ENCODE data around the gene ENTPD8. TPM values are rescaled to one million over a fixed set of nuclear protein-coding genes. Genes with fewer than 3 reads are reported as not detected.
"Not testable (repeated sequence)": the region's sequence is repeated elsewhere in the genome, so short reads cannot be mapped to it uniquely, and the experiment has no call there.

Gene ENTPD8
- total RNA-seq, 1 donor from 2014 or later = not detected

DNA sequence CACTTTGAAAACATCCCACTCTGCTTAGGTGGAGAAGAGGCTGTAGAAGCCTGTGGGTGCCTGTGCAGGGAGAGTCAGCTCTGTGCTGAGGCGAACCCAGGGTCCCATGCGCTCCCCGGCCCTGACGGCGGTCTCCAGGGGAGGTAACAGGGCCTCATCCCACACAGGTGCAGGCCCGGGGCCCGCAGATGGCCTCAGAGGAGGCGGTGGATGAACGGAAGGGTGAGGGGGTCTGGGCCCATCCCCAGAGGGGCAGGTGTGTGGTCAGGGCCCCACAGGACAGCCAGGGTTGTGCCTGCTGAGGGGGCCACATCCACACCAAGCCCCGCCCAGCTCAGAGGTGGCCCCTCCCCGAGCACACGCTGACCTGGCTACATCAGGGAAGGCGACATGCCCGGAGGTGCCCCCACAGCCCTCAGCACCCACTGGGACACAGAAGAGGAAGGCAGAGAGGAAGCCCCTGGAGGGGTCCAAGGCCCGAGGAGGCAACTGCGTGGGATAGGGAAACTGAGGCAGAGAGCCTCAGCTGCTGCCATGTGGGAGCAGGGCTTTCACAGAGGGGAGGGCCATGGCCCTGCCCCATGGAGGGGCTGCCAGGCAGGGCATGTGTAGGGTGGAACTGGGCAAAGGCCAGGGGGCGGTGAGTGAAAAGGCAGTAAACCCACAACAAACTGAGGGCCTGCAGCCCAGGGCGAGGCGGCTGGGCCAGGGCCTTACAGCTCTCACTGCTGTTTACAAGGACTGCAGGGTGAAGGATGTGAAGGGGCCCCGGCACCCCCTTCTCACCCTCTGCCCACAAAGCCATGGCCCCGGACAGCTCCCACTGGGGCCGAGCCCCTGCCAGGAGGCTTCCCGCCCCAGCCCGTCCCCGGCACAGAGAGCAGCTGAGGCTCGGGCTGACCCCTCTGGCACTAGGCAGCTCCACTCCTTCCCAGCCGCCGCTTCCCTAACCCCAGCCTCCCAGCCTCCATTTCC, 47.7 kb downstream of the ENTPD8 start:
- H3K9me3 Mint-ChIP-seq = no peaks in the 10 kb centered on the region
- intact Hi-C loops (cut with micrococcal nuclease) = no loop called here
- H3K36me3 Mint-ChIP-seq (ENCODE audit: low read depth) = no peaks in the 10 kb centered on the region
- no peak for DNase-seq
- no peaks in the 10 kb centered on the region for H3K27me3 Mint-ChIP-seq
- no peak overlapping the region for H3K27ac Mint-ChIP-seq
- H3K4me3 Mint-ChIP-seq = no peak overlapping the region
- peaks cover 8% of the 10 kb centered on the region for H3K4me1 Mint-ChIP-seq

DNA sequence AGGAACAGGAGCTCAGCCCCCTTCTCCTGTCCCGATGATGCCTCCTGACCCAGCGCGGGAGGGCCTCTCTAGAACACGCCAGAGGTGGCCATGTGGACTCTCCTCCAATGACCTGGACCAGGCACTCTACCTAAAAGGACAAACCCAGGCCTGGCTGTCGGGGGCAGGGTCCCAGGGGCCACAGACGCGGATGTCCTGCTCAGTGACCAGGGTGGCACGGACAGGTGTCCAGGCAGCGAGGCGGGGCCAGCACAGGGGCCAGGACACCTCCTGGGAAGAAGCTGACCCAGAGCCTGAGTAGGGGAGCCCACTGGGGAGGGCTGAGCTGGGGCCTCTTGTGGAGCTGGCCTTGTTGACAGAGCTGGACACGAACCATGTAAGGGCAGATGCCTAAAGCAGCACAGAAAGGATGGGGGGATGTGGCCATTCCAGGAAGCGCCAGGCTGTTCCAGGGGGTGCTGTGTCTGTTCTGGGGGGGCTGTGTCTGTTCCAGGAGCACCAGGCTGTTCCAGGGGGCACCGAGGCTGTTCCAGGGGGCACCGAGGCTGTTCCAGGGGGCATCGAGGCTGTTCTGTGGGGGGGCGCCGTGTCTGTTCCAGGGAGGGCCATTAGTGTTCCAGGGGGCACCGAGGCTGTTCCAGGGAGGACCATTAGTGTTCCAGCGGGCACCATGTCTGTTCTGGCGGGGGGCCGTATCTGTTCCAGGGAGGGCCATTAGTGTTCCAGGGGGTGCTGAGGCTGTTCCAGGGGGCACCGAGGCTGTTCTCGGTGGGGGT, 48.7 kb downstream of the ENTPD8 start:
- no peak overlapping the region for H3K27ac Mint-ChIP-seq
- H3K36me3 Mint-ChIP-seq (ENCODE audit: low read depth) = no peaks in the 10 kb centered on the region
- no peak overlapping the region for H3K4me3 Mint-ChIP-seq
- no peak for DNase-seq
- H3K9me3 Mint-ChIP-seq = no peaks in the 10 kb centered on the region
- H3K4me1 Mint-ChIP-seq = peaks cover 2% of the 10 kb centered on the region
- intact Hi-C loops (cut with micrococcal nuclease) = no loop called here
- no peaks in the 10 kb centered on the region for H3K27me3 Mint-ChIP-seq

- no peak for DNase-seq
- no peaks in the 10 kb centered on the region for H3K9me3 Mint-ChIP-seq
- no peaks in the 10 kb centered on the region for H3K27me3 Mint-ChIP-seq
- no peak overlapping the region for H3K4me3 Mint-ChIP-seq
- intact Hi-C loops (cut with micrococcal nuclease) = no loop called here
- H3K27ac Mint-ChIP-seq = no peak overlapping the region
- no peaks in the 10 kb centered on the region for H3K4me1 Mint-ChIP-seq
- H3K36me3 Mint-ChIP-seq (ENCODE audit: low read depth) = no peaks in the 10 kb centered on the region
Observed at GRCh38 chr9:137391411-137391754, 49.8 kb downstream of the ENTPD8 start.

- no peak overlapping the region for H3K4me3 Mint-ChIP-seq
- no peaks in the 10 kb centered on the region for H3K4me1 Mint-ChIP-seq
- H3K27ac Mint-ChIP-seq = no peak overlapping the region
- H3K9me3 Mint-ChIP-seq = no peaks in the 10 kb centered on the region
- intact Hi-C loops (cut with micrococcal nuclease) = no loop called here
- DNase-seq = no peak
- no peaks in the 10 kb centered on the region for H3K36me3 Mint-ChIP-seq (ENCODE audit: low read depth)
- H3K27me3 Mint-ChIP-seq = no peaks in the 10 kb centered on the region
Observed at GRCh38 chr9:137390553-137391410, 50.4 kb downstream of the ENTPD8 start.

- H3K27ac Mint-ChIP-seq = no peak overlapping the region
- no peaks in the 10 kb centered on the region for H3K27me3 Mint-ChIP-seq
- intact Hi-C loops (cut with micrococcal nuclease) = no loop called here
- no peak for DNase-seq
- H3K36me3 Mint-ChIP-seq (ENCODE audit: low read depth) = no peaks in the 10 kb centered on the region
- no peaks in the 10 kb centered on the region for H3K9me3 Mint-ChIP-seq
- no peak overlapping the region for H3K4me3 Mint-ChIP-seq
- H3K4me1 Mint-ChIP-seq = no peaks in the 10 kb centered on the region
Observed at GRCh38 chr9:137389428-137389746, 51.8 kb downstream of the ENTPD8 start.

GRCh38 chr9:137388589-137389427, 52.3 kb downstream of the ENTPD8 start:
- no peaks in the 10 kb centered on the region for H3K4me1 Mint-ChIP-seq
- H3K36me3 Mint-ChIP-seq (ENCODE audit: low read depth) = no peaks in the 10 kb centered on the region
- no peak overlapping the region for H3K4me3 Mint-ChIP-seq
- H3K27me3 Mint-ChIP-seq = no peaks in the 10 kb centered on the region
- no peak overlapping the region for H3K27ac Mint-ChIP-seq
- intact Hi-C loops (cut with micrococcal nuclease) = no loop called here
- H3K9me3 Mint-ChIP-seq = no peaks in the 10 kb centered on the region
- no peak for DNase-seq

DNA sequence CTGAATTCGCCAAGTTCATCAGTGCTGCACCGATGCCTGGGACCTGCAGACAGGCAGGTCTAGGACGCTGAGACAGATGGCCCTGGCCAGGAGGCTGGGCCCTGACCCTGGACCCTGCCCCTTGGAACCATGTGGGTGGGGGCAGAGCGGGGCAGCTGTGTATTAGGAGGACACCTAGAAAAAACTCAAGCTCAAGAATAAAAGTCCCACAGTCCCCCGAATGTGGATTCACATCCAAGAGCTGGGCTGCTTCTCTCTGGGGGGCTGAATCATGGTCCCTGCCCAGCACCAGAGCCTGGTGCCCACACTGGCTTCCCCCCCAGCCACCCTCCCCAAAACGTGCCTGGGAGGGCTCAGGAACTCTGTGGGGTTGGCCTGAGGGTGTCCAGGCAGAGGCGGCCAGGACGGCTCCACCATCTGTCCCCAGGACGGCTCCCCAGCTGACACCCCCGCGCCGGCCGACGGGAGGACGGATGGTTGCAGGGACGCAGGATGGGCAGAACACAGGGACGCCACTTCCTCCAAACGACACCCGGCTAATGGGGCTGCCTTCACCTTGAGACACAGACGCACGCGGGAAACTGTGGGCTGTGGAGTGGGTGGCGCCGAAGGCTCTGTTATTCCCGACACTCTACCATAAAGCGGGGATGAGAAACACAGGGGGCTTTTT, 53.1 kb downstream of the ENTPD8 start:
- Mint-ChIP-seq H3K4me3 (no peak overlapping the region), H3K27ac (no peak overlapping the region)

GRCh38 chr9:137387114-137387890, 53.9 kb downstream of the ENTPD8 start:
- H3K27ac Mint-ChIP-seq = peak overlapping the region; percentile 40
- H3K27me3 Mint-ChIP-seq = no peaks in the 10 kb centered on the region
- H3K4me3 Mint-ChIP-seq = no peak overlapping the region
- H3K36me3 Mint-ChIP-seq (ENCODE audit: low read depth) = no peaks in the 10 kb centered on the region
- no peaks in the 10 kb centered on the region for H3K9me3 Mint-ChIP-seq
- intact Hi-C loops (cut with micrococcal nuclease) = no loop called here
- H3K4me1 Mint-ChIP-seq = no peaks in the 10 kb centered on the region
- DNase-seq = peak; percentile 65

More for the DNA sequence above, 53.1 kb downstream of the ENTPD8 start:
- Mint-ChIP-seq H3K36me3 (ENCODE audit: low read depth) (no peaks in the 10 kb centered on the region), H3K27me3 (no peaks in the 10 kb centered on the region), H3K4me1 (no peaks in the 10 kb centered on the region), H3K9me3 (no peaks in the 10 kb centered on the region)
- DNase-seq = no peak
- intact Hi-C loops (cut with micrococcal nuclease) = no loop called here

DNA sequence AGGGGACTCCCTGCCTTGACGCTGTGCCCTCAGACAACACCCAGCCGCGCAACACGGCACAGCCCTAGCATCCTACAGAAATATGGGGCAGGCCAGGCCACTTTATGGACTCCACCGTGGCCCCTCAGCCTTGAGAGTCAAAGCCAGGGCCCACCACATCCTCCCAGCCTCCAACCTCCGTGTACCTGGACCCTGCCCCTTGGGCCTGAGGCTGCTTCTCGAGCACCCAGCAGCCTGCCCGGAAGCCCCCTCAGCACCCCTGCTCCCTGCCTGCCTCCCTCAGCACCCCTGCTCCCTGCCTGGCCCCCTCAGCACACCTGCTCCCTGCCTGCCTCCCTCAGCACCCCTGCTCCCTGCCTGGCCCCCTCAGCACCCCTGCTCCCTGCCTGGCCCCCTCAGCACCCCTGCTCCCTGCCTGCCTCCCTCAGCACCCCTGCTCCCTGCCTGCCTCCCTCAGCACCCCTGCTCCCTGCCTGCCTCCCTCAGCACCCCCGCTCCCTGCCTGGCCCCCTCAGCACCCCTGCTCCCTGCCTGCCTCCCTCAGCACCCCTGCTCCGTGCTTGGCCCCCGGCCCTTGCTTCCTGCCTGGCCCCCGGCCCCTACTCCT, 54.5 kb downstream of the ENTPD8 start:
- H3K9me3 Mint-ChIP-seq; intact Hi-C loops (cut with micrococcal nuclease); H3K27ac Mint-ChIP-seq; H3K36me3 Mint-ChIP-seq (ENCODE audit: low read depth); DNase-seq; H3K4me3 Mint-ChIP-seq; H3K27me3 Mint-ChIP-seq; H3K4me1 Mint-ChIP-seq: not testable (repeated sequence)

DNA sequence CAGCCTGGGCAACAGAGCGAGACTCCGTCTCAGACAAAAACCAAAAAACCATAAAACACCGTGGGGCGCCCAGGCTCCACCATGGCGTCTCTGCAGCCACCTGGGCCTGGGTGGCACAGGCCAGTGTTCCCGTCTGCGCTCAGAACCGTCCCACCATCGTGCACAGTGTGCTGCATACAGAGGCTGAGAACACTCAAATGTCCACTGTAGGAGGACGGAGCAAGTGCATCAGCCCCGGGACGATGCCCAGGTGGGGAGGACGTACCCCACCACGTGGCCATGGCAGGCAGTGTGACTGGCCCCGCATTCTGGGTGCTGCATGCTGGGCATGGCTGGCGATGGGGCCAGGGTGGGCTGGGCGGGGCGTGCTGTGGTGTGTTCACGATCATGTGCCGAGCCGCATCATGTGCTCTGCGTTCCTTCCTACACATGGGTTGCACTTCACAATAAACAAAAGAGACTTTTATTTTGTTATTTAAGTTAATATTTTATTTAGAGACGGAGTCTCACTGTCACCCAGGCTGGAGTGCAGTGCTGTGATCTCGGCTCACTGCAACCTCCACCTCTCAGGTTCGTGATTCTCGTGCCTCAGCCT, 56.0 kb downstream of the ENTPD8 start:
- intact Hi-C loops (cut with micrococcal nuclease) = no loop called here
- no peak overlapping the region for H3K4me3 Mint-ChIP-seq

More for the DNA sequence above, 56.0 kb downstream of the ENTPD8 start:
- H3K27ac Mint-ChIP-seq = no peak overlapping the region
- no peaks in the 10 kb centered on the region for H3K36me3 Mint-ChIP-seq (ENCODE audit: low read depth)
- no peaks in the 10 kb centered on the region for H3K9me3 Mint-ChIP-seq
- no peaks in the 10 kb centered on the region for H3K4me1 Mint-ChIP-seq
- DNase-seq = no peak
- no peaks in the 10 kb centered on the region for H3K27me3 Mint-ChIP-seq
